Stimulated activated CD4-positive, alpha-beta T cell treated with anti-CD3 and anti-CD28 coated beads, TNF-alpha, amount 100 ng/mL, for 24 hours (primary cell): ENCODE measurements around the gene CDC42BPA.
"Not testable (repeated sequence)": the region's sequence is repeated elsewhere in the genome, so short reads cannot be mapped to it uniquely, and the experiment has no call there.

Experiments
- DNase-seq, 3 experiments: peaks; one replicate each; pipeline ENCODE4 v3.0.0-alpha.2; 2020; ENCODE audit warnings: low read depth in 3 of 3

CDC42BPA gene

GRCh38 chr1:227263869-227264268, 54.4 kb downstream of the CDC42BPA start:
- DNase-seq, result no peak

- DNase-seq, result no peak
Measured at GRCh38 chr1:227261501-227261900, 56.8 kb downstream of the CDC42BPA start.

- DNase-seq, result no peak
Measured at GRCh38 chr1:227260433-227260832, 57.9 kb downstream of the CDC42BPA start.

- DNase-seq, result no peak
Measured at GRCh38 chr1:227257964-227258363, 60.3 kb downstream of the CDC42BPA start.

- no peak for DNase-seq
Measured at GRCh38 chr1:227255086-227255732, 63.1 kb downstream of the CDC42BPA start.

GRCh38 chr1:227253065-227253464, 65.2 kb downstream of the CDC42BPA start:
- DNase-seq, result no peak

GRCh38 chr1:227245613-227246320, 72.5 kb downstream of the CDC42BPA start:
- no peak for DNase-seq

GRCh38 chr1:227244339-227245118, 73.8 kb downstream of the CDC42BPA start:
- no peak for DNase-seq

GRCh38 chr1:227242811-227243682, 75.2 kb downstream of the CDC42BPA start:
- no peak for DNase-seq

- no peak for DNase-seq
Measured at GRCh38 chr1:227240983-227241382, 77.3 kb downstream of the CDC42BPA start.

- DNase-seq, result no peak
Measured at GRCh38 chr1:227234998-227235405, 83.3 kb downstream of the CDC42BPA start.

GRCh38 chr1:227231128-227231527, 87.2 kb downstream of the CDC42BPA start:
- not testable (repeated sequence) for DNase-seq

- no peak for DNase-seq
Measured at GRCh38 chr1:227228201-227228600, 90.1 kb downstream of the CDC42BPA start.

GRCh38 chr1:227227761-227228160, 90.5 kb downstream of the CDC42BPA start:
- DNase-seq, result no peak

- DNase-seq, result no peak
Measured at GRCh38 chr1:227225715-227226346, 92.5 kb downstream of the CDC42BPA start.

- DNase-seq, result no peak
Measured at GRCh38 chr1:227223171-227223806, 95.0 kb downstream of the CDC42BPA start.

- no peak for DNase-seq
Measured at GRCh38 chr1:227219715-227220292, 98.5 kb downstream of the CDC42BPA start.

- DNase-seq, result no peak
Measured at GRCh38 chr1:227218870-227219573, 99.3 kb downstream of the CDC42BPA start.

GRCh38 chr1:227215863-227216510, 102.3 kb downstream of the CDC42BPA start:
- DNase-seq, result no peak
